SK-N-MC (cell line): ENCODE measurements around the gene TSPAN32.

Source experiments
- EZH2 ChIP-seq: fragments of 200-600 bp; sonication (generic); IDR thresholded peaks from one replicate; pipeline ENCODE4 v1.6.1; 2017; ENCODE audit warnings: antibody characterized with exemption
- FOXP2 ChIP-seq: optimal IDR thresholded peaks from 2 replicates; pipeline ENCODE3; 2011; ENCODE audit warnings: mild to moderate bottlenecking, moderate library complexity; ENCODE audit not compliant: insufficient read depth; ENCODE audit errors: extremely low read length, control extremely low read depth
- POLR2AphosphoS5 ChIP-seq: IDR thresholded peaks from 2 replicates; pipeline ENCODE4 v1.6.1; 2012; ENCODE audit warnings: mild to moderate bottlenecking, low read depth, low read length, borderline replicate concordance

DNA sequence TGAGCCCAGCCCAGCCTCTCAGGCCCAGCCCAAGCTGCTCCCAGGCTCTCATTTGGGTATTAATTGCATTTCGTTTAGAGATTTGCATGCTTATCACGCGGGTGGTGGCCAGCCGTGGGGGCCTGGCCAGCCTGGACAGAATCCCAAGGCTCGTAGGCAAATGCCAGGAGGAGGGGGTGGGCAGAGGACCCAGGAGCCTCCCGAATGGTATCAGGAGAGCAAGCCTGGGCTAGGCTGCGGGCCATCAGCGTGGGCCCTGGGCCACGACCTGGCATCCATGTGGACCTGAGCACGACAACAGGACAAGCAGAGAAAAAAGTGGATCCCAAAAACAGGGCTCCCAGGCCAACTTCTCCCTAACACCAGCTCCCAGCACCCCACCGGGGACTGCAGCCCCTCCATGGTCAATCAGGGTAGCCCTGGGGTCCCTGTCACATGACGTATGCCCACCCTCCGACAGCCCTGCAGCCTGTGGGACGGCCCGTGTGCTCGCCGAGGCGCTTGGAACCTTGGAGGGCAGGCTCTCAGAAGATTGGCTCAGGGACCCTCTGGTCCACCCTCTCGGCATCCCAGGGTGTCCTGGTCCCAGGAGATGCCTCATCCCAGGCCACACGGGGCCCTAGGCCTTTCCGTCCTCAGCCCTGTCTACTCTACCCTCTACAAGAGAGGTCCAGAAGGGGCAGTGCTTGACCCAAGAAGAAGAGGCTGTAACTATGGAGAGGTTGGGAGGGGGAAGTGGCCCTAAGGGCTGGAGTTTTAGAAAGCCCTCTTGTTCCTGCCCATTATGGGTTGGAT is 40.2 kb upstream of the TSPAN32 start:
- no peak for TF ChIP-seq EZH2
- no peak for TF ChIP-seq POLR2AphosphoS5
- no peak for TF ChIP-seq FOXP2
